ENCODE measurements around the gene CGNL1.

CGNL1 gene

DNA sequence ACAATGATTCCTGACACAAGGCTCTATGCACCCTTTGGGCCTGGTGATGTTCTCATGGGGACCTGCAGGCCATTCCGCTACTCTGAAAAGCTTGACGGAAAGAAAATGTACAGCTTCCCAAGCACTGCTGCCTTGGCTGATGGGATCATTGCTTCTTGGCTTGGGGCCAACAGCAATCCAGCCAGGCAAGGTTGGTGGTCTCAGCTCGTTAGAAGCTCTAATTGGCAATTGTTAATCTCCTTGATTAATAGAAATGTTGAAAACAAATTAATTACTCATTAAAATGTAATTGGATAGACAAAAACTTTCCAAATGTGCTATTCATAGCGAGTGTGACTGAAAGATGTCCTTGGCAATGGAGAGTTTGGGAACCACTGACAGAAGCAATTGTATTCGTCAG is 199.1 kb downstream of the CGNL1 start:
- DNase-seq (ENCODE audit: low spot score): no peak

DNA sequence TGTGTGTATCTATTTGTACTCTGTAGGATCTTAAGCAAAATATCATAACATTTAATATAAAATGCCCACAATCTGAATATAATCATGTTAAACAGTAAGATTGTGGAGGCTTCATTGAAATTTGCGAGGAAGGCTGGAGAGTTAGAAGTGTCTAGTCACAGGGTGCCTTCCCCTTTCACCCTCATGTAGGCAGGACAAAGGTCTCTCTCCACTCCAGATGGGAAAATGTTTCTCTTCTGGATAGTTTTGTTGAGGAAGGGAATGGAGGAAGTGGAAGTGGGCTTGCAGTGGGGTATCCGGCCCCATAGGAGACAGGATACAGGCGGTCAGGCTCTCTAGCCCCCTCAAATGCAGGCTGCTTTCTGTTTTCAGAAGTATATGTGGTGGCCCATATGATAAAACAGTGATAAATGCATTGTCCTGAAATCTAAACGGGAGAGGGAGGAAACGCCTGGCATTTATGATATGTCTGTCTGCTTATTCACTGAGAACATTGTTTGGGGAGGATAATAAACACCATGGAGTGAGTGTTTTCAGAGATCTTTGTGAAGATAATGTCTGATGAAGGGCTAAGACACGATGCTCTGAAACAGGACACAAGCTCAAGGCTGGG is 202.1 kb downstream of the CGNL1 start:
- DNase-seq (ENCODE audit: low spot score): no peak

DNA sequence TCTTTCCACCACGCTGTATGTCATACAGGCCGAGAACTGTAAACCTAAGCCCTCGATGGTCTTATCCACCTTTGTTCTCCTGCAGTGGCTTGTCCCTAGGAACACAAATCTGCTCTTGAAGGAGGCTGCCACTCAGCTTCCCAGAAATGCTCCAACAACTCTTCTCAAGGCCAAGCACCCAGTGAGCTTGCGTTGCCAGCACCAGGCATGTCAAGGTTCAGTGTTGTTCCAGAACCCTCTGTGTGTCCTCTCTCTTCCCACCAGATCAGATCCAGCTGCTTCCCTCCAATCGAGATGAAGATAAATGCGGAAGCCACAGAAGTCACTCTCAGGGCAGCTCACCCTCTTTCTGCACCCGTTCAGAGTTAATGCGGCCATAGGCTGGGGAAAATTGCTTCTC is 204.1 kb downstream of the CGNL1 start:
- DNase-seq (ENCODE audit: low spot score): no peak

DNA sequence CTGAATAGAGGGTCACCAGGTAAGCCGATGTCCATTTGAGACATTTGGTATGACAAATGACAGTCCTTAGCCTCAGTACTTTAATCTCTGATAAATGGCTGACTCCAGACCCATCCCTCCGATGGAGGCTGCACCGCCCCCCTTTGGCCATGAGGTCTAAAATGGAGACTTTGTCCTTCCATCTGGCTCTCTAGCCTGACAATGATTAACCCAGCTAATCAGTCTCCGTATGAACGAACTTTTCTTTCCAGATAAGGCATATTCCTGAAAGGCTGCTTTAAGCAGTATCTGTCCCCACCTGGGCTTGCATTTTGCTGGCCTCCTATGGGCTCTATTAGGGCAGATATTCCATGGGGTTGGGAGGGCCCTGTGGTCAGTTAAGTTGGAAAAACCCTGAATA is 204.6 kb downstream of the CGNL1 start:
- DNase-seq (ENCODE audit: low spot score): no peak

DNA sequence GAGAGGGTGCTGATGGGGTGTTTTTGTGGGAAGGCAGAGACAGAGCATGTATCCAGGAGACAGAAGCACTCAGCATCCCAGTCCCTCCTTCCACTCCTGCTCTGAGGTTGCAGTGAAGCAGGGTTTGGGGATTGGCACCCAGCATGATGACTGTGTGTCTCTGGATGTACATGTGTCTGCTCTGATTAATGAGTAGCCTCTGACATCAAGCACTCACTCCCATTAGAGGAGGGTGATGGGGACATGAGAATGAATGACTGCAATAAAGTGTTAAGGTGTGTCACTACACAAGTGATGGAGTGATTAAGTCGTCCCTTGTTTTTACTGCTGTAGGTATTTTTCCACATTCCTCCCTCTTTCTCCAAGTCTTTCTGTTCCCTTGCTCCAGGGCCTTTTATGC is 205.8 kb downstream of the CGNL1 start:
- DNase-seq (ENCODE audit: low spot score): no peak

DNA sequence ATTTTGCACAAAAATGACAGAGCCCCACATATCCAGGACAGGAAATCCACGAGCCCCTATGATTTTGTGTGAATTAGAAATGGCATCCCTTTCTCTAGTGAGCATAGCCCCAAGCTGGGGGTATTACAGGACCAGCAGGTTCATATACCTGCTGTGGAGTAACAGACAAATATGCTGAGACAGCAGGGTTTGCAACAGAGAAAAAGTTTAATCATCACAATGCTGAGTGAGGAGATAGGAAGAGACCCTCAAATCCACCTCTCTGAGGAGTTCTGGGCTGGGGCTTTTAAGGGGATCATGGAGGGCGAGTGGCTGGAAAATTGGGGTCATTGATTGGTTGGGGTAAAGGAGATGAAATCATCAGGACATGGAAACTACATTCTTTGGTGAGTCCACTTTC is 207.0 kb downstream of the CGNL1 start:
- no peak for DNase-seq (ENCODE audit: low spot score)

DNA sequence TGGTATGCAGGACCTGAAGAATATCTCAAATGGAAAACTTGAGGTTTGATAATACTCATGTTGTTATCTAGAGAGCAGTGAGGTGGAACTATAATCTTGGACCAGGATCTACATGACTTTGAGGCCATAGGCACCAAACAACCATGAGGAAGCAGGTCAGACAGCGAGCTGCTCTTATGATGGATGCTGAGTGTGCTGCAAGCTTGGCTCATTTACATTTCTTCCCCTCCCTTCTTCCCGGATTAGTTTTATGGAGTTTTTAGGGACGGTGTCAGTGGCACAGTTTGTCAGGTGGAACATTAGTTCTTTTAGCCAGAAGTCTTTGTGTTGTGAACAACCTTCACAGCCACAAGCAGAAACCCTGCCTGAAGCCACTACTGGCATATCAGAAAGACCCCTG is 207.4 kb downstream of the CGNL1 start:
- DNase-seq (ENCODE audit: low spot score): no peak

DNA sequence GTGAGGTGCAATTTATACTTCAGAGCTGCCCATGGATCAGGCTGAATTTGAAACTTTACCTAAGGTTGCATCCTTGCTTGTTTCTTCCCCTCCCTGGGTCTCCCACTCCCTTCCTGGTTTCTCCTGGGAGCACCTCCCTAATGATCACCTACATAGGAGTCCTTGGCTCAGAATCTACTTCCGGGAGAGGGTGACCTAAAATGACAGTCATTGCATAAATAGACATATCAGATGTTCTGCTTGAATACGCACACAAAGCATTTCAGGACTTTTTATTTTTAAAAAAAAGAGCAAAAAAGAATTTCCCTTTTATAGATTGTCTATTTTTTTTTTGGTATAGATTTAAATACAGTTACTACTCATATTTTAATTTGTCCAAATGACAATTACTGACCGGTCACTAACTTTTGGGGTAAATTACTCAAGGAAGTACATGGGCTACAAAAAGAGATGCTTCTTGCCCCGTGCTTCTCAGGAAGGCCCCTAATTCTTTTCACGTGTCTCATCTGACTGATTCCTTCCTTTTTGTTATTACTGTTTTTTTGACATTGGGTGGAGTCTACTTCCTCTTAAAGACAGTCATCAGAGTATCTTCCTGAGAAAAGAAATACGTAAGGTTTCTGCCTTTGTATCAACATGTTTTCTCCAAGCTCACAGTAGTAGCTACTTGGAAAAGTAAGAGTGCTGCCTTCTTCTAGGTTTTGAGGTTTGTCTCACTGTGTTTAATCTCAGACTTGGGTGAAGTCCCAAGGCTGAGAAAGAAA is 210.5 kb downstream of the CGNL1 start:
- DNase-seq (ENCODE audit: low spot score): no peak

DNA sequence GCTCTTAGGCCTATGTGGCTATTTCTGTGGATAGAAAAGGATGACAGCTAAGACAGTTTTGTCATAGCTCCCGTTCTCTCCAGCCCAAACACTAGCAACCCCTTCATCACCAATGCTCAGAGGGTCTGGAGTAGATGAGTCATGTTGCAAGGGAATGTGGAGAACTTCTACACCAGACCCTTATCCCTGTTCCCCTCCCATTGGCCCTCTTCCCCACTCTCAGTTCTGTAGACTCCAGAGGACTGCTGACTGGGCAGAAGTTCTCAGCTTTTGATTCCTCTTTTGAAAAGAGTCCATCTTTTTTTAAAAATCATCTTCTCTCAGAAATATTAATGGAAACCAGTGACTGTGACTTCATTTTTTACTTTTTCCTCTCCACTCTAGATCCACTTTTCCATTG is 213.0 kb downstream of the CGNL1 start:
- DNase-seq (ENCODE audit: low spot score): no peak

DNA sequence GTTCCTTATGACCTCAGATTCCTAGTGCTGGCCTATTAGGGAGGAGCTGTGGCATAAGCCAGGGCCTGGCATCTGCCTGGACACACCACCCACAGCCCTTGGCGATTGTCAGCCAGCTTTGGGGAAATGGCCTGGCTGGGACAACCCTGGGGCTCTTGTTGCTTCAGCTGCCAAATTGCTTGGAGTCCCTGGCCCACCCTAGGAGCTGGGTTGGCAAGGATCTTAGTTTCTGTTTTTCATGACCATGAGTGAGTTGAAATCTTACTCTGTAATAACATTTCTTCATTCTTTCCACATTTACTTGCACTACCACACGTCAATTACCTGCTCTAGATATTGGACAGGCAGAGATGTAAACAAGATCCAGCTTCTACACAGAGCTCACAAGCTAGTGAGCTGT is 213.4 kb downstream of the CGNL1 start:
- DNase-seq (ENCODE audit: low spot score): no peak

DNA sequence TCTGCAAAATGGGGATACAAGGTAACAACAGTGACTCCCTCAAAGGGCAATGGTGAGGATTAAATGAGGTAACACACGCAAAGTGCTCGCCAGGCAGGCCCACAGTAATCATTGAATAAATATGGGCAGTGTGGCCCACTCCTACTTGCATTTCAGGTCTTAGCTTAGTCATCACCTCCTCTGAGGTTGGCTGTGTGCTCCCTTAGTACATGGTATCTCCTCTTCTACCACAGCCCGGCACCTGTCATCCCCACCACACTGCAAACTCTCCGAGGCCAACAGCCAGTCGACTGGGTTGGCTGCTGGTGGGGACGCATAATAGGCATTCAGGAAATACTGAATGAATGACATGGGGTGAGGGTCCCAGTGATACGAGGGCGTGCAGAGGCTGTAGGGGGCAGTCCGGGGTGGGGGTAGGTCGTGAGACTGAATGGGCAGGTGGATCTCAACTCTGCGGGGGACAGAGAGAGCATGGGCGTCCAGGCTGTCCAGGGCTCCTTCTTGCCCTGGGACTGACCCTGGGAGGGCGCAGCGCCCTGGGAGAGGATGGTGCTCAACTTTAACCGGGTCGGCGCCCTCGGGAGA is 215.0 kb downstream of the CGNL1 start:
- no peak for DNase-seq (ENCODE audit: low spot score)

DNA sequence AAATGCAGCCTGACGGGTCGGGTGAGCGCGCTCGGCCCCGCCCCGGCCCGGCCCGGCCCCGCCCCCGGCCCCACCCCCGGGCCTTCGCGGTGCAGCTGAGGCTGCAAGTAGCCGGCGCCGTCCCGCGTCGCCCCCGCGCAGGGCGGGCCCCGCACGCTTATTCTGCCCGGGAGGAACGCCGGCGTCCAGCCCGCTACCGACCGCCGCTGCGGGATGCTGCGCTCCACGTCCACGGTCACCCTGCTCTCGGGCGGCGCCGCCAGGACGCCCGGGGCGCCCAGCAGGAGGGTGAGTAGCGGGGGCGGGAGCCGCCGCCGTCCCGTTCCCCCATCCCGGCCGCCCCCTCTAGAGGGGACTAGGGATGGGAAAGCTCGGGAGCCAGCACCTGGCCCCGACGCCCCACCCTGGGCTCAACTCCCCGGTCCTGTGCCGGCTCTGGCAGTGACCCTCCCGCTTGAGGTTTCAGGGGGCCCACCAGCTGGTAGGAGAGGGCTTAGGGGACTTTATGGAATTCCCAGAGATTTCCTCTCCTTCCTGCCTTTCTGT is 215.6 kb downstream of the CGNL1 start, which contains the start of gene MYZAP:
Gene MYZAP, plus strand, starts transcription at position 83 of the 546 bp plus-strand sequence. Its CDS starts 131 bp downstream, at position 214.
- no peak for DNase-seq (ENCODE audit: low spot score)

DNA sequence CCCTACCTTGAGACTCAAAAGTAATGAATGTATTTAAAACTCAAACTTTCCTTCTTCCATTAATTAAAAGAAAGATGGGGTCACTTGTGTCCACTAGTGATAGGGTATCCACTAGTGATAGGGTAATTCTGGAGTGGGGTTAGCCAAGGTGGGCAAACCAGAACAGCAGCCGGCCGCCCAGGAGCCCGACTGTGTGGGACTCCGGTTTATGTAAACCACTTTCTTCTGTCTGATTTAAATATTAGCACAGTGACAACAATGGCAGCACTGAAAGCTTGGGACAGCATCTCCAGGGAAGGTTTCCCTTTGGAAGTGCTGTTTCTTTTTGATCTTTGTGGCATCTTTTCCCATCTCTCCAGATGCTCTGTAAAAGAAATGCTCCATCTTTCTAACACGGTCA is 216.1 kb downstream of the CGNL1 start:
- DNase-seq (ENCODE audit: low spot score): no peak

DNA sequence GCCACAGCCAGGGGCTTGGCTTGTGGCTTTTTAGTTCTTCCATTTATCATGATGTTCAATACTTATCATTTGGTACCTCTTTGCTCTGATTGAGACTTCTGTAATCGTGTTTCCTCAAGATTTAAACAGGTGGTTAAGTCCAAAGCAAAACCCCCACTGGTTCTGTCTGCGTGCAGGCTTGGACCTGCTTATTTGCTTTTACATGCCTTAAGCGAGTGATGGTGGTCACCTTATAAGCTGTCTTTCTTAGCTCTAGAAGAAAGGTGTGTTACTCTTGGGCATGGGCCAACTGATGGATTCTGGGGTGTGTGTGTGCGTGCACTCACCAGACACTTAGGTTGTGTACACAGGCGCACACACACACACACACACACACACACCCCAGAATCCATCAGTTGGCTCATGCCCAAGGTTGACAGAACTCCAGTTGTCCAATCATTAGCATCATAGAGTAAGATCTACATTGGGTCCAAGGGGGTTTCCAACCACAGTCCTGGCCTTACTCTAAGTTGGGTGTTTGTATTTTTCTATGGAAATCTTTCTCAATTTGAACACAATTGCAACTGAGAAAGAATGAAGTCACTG is 216.6 kb downstream of the CGNL1 start:
- DNase-seq (ENCODE audit: low spot score): no peak

DNA sequence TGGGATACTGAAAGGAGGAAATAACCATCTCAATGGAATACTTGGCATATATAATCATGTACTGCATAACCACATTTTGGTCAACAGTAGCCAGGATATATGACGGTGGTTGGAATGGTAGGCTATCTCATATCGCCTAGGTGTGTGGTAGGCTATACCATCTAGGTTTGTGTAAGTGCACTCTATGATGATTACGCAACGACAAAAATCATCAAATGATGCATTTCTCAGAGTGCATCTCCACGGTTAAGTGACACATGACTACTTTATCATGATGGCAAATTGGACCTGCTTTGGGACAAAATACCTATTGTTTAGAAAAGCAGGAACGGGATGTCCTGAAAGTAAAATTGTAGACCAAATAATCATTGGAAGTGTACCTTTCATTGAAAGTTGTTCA is 218.2 kb downstream of the CGNL1 start:
- DNase-seq (ENCODE audit: low spot score): no peak

DNA sequence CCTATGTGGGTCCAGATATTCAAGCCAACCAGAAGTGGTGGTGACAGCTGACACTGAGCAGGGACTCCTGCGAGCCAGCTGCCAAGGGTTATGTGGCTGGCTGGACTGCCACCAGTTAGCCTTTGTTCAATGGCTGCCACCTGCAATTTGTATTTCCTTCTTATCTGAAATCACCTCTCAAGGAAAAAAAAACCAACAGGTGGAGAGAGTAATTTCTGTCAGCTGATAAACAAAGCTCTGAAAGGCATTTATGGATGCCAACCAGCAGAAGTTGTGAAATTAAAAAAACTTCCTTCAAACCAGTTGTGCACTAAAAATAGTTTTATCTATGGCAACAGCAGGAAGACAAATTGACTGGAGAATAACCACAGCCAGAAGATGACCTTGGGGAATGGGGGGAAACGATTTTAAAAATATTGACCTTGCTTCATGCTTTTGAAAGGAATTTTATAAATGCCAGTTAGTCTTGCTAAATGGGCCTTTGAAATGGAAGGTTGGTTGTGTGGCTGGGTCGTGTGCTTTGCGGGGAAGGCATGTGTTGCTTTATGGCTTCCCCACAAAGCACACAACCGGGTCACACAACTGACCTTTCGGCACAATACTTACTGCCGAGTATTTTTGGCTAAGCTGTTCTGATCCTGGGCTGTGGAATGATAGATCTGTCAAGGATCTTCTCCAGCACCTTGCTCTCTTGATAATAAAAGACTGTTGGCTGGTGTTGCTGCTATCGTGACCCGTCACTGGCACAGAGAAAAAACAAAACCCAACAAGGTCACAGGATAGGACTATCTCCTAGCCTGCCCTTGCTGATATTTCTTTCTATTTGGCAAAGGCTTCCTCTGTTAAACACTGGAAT is 218.9 kb downstream of the CGNL1 start:
- DNase-seq (ENCODE audit: low spot score): no peak

DNA sequence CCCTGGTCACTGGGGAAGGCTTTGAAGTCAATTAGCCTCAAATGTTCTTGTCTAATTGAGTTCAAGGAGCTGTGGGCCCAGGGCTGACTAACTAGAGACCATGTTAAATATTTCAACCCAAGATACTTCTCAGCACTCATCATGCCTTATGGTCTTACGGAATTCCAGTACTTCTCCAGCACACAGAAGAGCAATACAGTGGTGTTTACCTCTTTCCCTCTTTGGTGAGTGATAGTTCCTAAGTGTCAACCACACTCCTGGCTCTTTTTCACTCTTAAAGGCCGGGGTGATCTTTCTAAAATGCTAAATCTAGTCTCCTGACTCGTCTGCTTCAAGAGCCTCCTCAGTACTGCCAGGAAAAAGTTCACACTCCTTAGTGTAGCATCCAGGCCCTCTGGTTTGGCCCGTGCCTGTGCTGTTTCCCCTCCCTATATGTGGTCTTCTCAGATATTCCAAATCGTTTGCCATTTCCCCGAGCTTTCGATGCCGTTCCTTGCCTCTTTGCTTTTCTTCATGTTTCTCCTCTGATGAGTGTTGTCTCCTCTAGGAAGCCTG is 220.1 kb downstream of the CGNL1 start:
- DNase-seq (ENCODE audit: low spot score): no peak

DNA sequence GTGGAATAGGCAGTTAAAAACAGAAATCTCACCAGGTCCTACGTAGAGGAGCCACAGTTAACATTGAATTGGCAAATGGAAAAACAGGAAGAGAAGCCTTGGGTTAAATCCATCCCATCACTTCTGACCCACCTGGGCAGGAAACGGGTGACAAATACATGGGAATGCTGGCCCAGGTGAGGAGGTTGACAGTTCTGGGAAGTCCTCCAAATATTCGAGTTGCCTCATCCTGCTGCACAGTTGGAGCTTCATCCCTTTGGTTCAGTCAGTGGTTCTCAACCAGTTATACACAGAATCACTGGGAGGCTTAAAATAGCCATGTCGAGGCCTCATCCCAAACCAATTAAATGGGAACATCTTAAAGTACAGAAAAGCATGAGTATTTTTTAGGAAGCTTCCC is 220.7 kb downstream of the CGNL1 start:
- DNase-seq (ENCODE audit: low spot score): no peak

DNA sequence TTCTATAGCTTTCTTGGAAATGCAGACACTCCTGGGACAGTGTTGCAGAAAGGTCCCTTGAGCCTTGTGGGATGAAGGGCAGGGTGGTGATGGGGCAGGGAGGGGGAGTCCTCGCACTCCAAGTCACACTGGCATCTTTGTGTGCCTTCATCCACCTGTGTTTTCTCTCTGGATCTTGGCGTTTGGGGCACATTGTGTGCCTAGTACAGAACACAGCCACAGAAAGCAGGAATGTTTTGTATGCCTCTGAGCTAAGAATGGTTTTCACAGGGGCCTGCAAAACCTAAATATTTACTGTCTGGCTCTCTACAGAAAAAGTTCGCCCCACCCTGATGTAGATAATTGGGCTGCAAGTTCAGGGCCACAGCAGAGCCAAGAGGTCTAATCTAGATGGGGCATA is 221.1 kb downstream of the CGNL1 start:
- DNase-seq (ENCODE audit: low spot score): no peak

DNA sequence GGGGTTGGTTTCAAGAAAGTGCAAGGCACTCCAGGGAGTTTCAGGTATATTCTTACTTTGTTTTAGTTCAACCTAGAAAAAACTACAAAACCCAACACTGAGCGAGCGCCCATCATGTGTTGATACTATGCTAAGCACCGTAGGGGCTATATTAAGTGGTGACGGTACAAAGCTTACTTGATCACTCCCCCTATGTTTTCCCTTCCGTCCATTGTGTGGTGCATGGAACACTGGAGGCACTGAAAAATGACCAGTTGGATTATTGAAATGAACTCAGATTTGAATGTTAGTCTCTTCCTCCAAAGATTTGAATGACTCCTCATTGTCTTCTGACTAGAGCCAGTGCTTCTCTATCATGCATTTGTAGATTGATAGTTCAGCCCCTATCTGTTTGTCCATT is 222.0 kb downstream of the CGNL1 start:
- no peak for DNase-seq (ENCODE audit: low spot score)

DNA sequence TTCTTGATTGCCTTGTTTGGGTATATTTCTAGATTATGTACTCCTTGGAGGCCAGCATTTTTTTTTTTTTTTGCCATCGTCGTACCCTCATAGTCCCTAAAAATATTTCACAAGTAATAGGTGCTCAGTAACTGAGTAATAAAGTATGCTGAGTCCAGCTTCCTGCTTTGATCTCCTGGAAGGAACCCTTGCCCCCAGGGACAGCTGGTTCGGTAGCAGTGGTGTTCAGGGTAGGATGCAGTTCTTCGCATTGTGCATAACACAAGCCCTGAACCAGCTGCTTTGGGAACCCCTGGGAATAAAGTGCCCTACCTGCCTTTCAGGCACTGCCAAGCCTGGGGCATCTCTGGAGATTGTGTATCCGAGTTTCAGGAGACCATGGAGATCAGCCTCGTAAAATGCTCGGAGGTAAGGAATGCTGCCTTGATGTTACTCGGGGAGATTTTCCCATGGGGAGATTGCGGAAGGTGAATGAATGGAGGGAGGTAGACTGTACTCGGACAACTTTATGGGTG is 223.0 kb downstream of the CGNL1 start:
- DNase-seq (ENCODE audit: low spot score): no peak
